ENCODE data around the gene LARGE1. TPM values are rescaled to one million over a fixed set of nuclear protein-coding genes. Genes with fewer than 3 reads are reported as not detected.
A peak's percentile ranks its signal among the peaks of the same experiment; 100 is the strongest.

LARGE1 gene
- total and polyA plus RNA-seq, 4 donors, result 25.6 to 45.6 (median 37.6) TPM

- peak overlapping the region; percentile 53 for H3K27ac ChIP-seq (ENCODE audit: low read depth, low read length)
- 24% methylated on average over 6 of the region's 9 CpGs for WGBS (ENCODE audit: insufficient coverage)
- H3K4me3 ChIP-seq (ENCODE audit: low read depth, low read length), result peak overlapping the region; percentile 11
- DNase-seq (ENCODE audit: low read depth in 4 of 6, low spot score in 6 of 6), result peak in 5 of 6 donors; percentile 35 to 75 (median 46)
- no peaks in the 10 kb centered on the region for H3K36me3 ChIP-seq (ENCODE audit: control insufficient read depth, insufficient read depth, low read length)
- no peaks in the 10 kb centered on the region for H3K9me3 ChIP-seq (ENCODE audit: control insufficient read depth, insufficient read depth, low read length)
- H3K4me1 ChIP-seq (ENCODE audit: control insufficient read depth, insufficient read depth, low read length), result peaks cover 15% of the 10 kb centered on the region
- no peaks in the 10 kb centered on the region for H3K27me3 ChIP-seq (ENCODE audit: control insufficient read depth, insufficient read depth, low read length)
Observed at GRCh38 chr22:33853200-33854097, 66.8 kb downstream of the LARGE1 start.

GRCh38 chr22:33851821-33852384 is 68.4 kb downstream of the LARGE1 start:
- DNase-seq (ENCODE audit: low read depth in 4 of 6, low spot score in 6 of 6), result no peak
- Histone ChIP-seq H3K9me3 (ENCODE audit: control insufficient read depth, insufficient read depth, low read length) (no peaks in the 10 kb centered on the region), H3K27me3 (ENCODE audit: control insufficient read depth, insufficient read depth, low read length) (no peaks in the 10 kb centered on the region), H3K36me3 (ENCODE audit: control insufficient read depth, insufficient read depth, low read length) (no peaks in the 10 kb centered on the region), H3K4me1 (ENCODE audit: control insufficient read depth, insufficient read depth, low read length) (peaks cover 15% of the 10 kb centered on the region), H3K4me3 (ENCODE audit: low read depth, low read length) (no peak overlapping the region), H3K27ac (ENCODE audit: low read depth, low read length) (no peak overlapping the region)
- 56% methylated on average over 2 of the region's 5 CpGs for WGBS (ENCODE audit: insufficient coverage)

- Histone ChIP-seq H3K27me3 (ENCODE audit: control insufficient read depth, insufficient read depth, low read length) (no peaks in the 10 kb centered on the region), H3K36me3 (ENCODE audit: control insufficient read depth, insufficient read depth, low read length) (no peaks in the 10 kb centered on the region), H3K4me1 (ENCODE audit: control insufficient read depth, insufficient read depth, low read length) (peaks cover 15% of the 10 kb centered on the region), H3K27ac (ENCODE audit: low read depth, low read length) (no peak overlapping the region), H3K9me3 (ENCODE audit: control insufficient read depth, insufficient read depth, low read length) (no peaks in the 10 kb centered on the region), H3K4me3 (ENCODE audit: low read depth, low read length) (no peak overlapping the region)
- 80% methylated on average over 3 of the region's 5 CpGs for WGBS (ENCODE audit: insufficient coverage)
- no peak for DNase-seq (ENCODE audit: low read depth in 4 of 6, low spot score in 6 of 6)
Observed at GRCh38 chr22:33851240-33851639, 69.0 kb downstream of the LARGE1 start.

GRCh38 chr22:33850724-33851123 is 69.6 kb downstream of the LARGE1 start:
- Histone ChIP-seq H3K36me3 (ENCODE audit: control insufficient read depth, insufficient read depth, low read length) (no peaks in the 10 kb centered on the region), H3K9me3 (ENCODE audit: control insufficient read depth, insufficient read depth, low read length) (no peaks in the 10 kb centered on the region), H3K4me1 (ENCODE audit: control insufficient read depth, insufficient read depth, low read length) (peaks cover 15% of the 10 kb centered on the region), H3K27me3 (ENCODE audit: control insufficient read depth, insufficient read depth, low read length) (no peaks in the 10 kb centered on the region), H3K4me3 (ENCODE audit: low read depth, low read length) (no peak overlapping the region), H3K27ac (ENCODE audit: low read depth, low read length) (no peak overlapping the region)
- no peak for DNase-seq (ENCODE audit: low read depth in 4 of 6, low spot score in 6 of 6)
- no CpG with 5 or more reads among the region's 2 CpGs for WGBS (ENCODE audit: insufficient coverage)

- no peaks in the 10 kb centered on the region for H3K36me3 ChIP-seq (ENCODE audit: control insufficient read depth, insufficient read depth, low read length)
- no peaks in the 10 kb centered on the region for H3K27me3 ChIP-seq (ENCODE audit: control insufficient read depth, insufficient read depth, low read length)
- DNase-seq (ENCODE audit: low read depth in 4 of 6, low spot score in 6 of 6), result no peak
- H3K4me3 ChIP-seq (ENCODE audit: low read depth, low read length), result no peak overlapping the region
- 100% methylated on average over 1 of the region's 5 CpGs for WGBS (ENCODE audit: insufficient coverage)
- no peaks in the 10 kb centered on the region for H3K9me3 ChIP-seq (ENCODE audit: control insufficient read depth, insufficient read depth, low read length)
- peaks cover 15% of the 10 kb centered on the region for H3K4me1 ChIP-seq (ENCODE audit: control insufficient read depth, insufficient read depth, low read length)
- H3K27ac ChIP-seq (ENCODE audit: low read depth, low read length), result no peak overlapping the region
Observed at GRCh38 chr22:33850193-33850592, 70.1 kb downstream of the LARGE1 start.

GRCh38 chr22:33848251-33848650 is 72.0 kb downstream of the LARGE1 start:
- no CpG with 5 or more reads among the region's 7 CpGs for WGBS (ENCODE audit: insufficient coverage)
- Histone ChIP-seq H3K4me1 (ENCODE audit: control insufficient read depth, insufficient read depth, low read length) (peaks cover 7% of the 10 kb centered on the region), H3K27me3 (ENCODE audit: control insufficient read depth, insufficient read depth, low read length) (no peaks in the 10 kb centered on the region), H3K27ac (ENCODE audit: low read depth, low read length) (no peak overlapping the region), H3K36me3 (ENCODE audit: control insufficient read depth, insufficient read depth, low read length) (no peaks in the 10 kb centered on the region), H3K4me3 (ENCODE audit: low read depth, low read length) (no peak overlapping the region), H3K9me3 (ENCODE audit: control insufficient read depth, insufficient read depth, low read length) (no peaks in the 10 kb centered on the region)
- DNase-seq (ENCODE audit: low read depth in 4 of 6, low spot score in 6 of 6), result no peak

- Histone ChIP-seq H3K36me3 (ENCODE audit: control insufficient read depth, insufficient read depth, low read length) (no peaks in the 10 kb centered on the region), H3K4me1 (ENCODE audit: control insufficient read depth, insufficient read depth, low read length) (no peaks in the 10 kb centered on the region), H3K27me3 (ENCODE audit: control insufficient read depth, insufficient read depth, low read length) (no peaks in the 10 kb centered on the region), H3K9me3 (ENCODE audit: control insufficient read depth, insufficient read depth, low read length) (no peaks in the 10 kb centered on the region), H3K27ac (ENCODE audit: low read depth, low read length) (no peak overlapping the region), H3K4me3 (ENCODE audit: low read depth, low read length) (no peak overlapping the region)
- WGBS (ENCODE audit: insufficient coverage), result 42% methylated on average over 3 of the region's 6 CpGs
- DNase-seq (ENCODE audit: low read depth in 4 of 6, low spot score in 6 of 6), result peak in 1 of 6 donors; percentile 24
Observed at GRCh38 chr22:33844273-33844672, 76.0 kb downstream of the LARGE1 start.

GRCh38 chr22:33842421-33843094 is 77.7 kb downstream of the LARGE1 start:
- no peaks in the 10 kb centered on the region for H3K27me3 ChIP-seq (ENCODE audit: control insufficient read depth, insufficient read depth, low read length)
- no peaks in the 10 kb centered on the region for H3K36me3 ChIP-seq (ENCODE audit: control insufficient read depth, insufficient read depth, low read length)
- 93% methylated on average over 2 of the region's 6 CpGs for whole genome bisulfite sequencing (ENCODE audit: insufficient coverage)
- no peaks in the 10 kb centered on the region for H3K4me1 ChIP-seq (ENCODE audit: control insufficient read depth, insufficient read depth, low read length)
- H3K9me3 ChIP-seq (ENCODE audit: control insufficient read depth, insufficient read depth, low read length), result no peaks in the 10 kb centered on the region
- DNase-seq (ENCODE audit: low read depth in 4 of 6, low spot score in 6 of 6), result no peak
- no peak overlapping the region for H3K27ac ChIP-seq (ENCODE audit: low read depth, low read length)
- no peak overlapping the region for H3K4me3 ChIP-seq (ENCODE audit: low read depth, low read length)

- Histone ChIP-seq H3K9me3 (ENCODE audit: control insufficient read depth, insufficient read depth, low read length) (no peaks in the 10 kb centered on the region), H3K4me1 (ENCODE audit: control insufficient read depth, insufficient read depth, low read length) (no peaks in the 10 kb centered on the region), H3K27me3 (ENCODE audit: control insufficient read depth, insufficient read depth, low read length) (no peaks in the 10 kb centered on the region), H3K36me3 (ENCODE audit: control insufficient read depth, insufficient read depth, low read length) (no peaks in the 10 kb centered on the region), H3K27ac (ENCODE audit: low read depth, low read length) (no peak overlapping the region), H3K4me3 (ENCODE audit: low read depth, low read length) (no peak overlapping the region)
- DNase-seq (ENCODE audit: low read depth in 4 of 6, low spot score in 6 of 6), result no peak
- WGBS (ENCODE audit: insufficient coverage), result 91% methylated on average over 4 of the region's 12 CpGs
Observed at GRCh38 chr22:33842006-33842354, 78.3 kb downstream of the LARGE1 start.

Data from spinal cord (tissue), 10 donors.